K562 (cell line): ENCODE results near the gene C1QTNF8. TPM values are rescaled to one million over a fixed set of nuclear protein-coding genes. Genes with fewer than 3 reads are reported as not detected.

ENCODE experiments used
- ATAC-seq: fragments of 200-7000 bp; cut with Tn5 transposase; 3 replicates; pipeline ENCODE4 v1.9.1; 2020; ENCODE audit warnings: moderate library complexity
- BruUV-seq: library from RNA; stranded (reverse); fragments of 400-500 nt; replicated peaks from 2 replicates; lab custom pipeline; 2021; lab: Mats Ljungman, UMichigan
- CTCF ChIA-PET: fragments of 300-600 bp; formaldehyde crosslinking; extraction: SDS; loops from one replicate; lab custom pipeline; 2021; ENCODE audit warnings: low intra/inter-chr PET ratio; lab: Yijun Ruan, JAX
- POLR2A ChIA-PET: fragments of 300-600, 350-650 bp; sonication (Branson Sonifier 250); formaldehyde crosslinking; extraction: SDS; loops from one replicate; lab custom pipeline; 2021; ENCODE audit warnings: antibody characterized with exemption, inconsistent platforms; lab: Yijun Ruan, JAX
- DNase-seq, 4 experiments: peaks; one replicate each; pipeline versions ENCODE4 v3.0.0 to v3.0.0-alpha.2; 2011 to 2018; ENCODE audit warnings: low spot score in 3 of 4, mixed read lengths in 3 of 4; ENCODE audit errors: extremely low read depth in 1 of 4
- FAIRE-seq: peaks from 2 replicates; lab custom pipeline; 2011; peaks lifted over from hg19 to GRCh38; lab: Jason Lieb, UNC
- H2AFZ ChIP-seq: 2 replicates; pipeline ENCODE4 v1.6.0; 2011; ENCODE audit warnings: low read depth, low read length, control low read depth, inconsistent platforms
- H3K27ac ChIP-seq: fragments of 200-600 bp; 3 replicates; pipeline ENCODE4 v1.8.0; 2011; ENCODE audit warnings: low read depth, mild to moderate bottlenecking, control low read depth, inconsistent platforms, low read length, moderate library complexity, mixed read lengths; ENCODE audit errors: extremely low read depth
- H3K27me3 ChIP-seq, 2 experiments: fragments of 300-600 bp in 1 of 2; 2 replicates in 1 of 2; 3 replicates in 1 of 2; pipeline versions ENCODE4 v1.6.0 to v1.8.0; 2011; ENCODE audit warnings: inconsistent platforms in 2 of 2, low read length in 2 of 2, mild to moderate bottlenecking in 1 of 2, mixed read lengths in 1 of 2, moderate library complexity in 1 of 2; ENCODE audit not compliant: control insufficient read depth in 2 of 2, insufficient read depth in 2 of 2
- H3K36me3 ChIP-seq: fragments of 300-600 bp; 3 replicates; pipeline ENCODE4 v1.8.0; 2011; ENCODE audit warnings: mild to moderate bottlenecking, low read length, inconsistent platforms; ENCODE audit not compliant: control insufficient read depth, insufficient read depth
- H3K4me1 ChIP-seq, 2 experiments: fragments of 200-600 bp in 1 of 2; replicated peaks in 1 of 2; 2 replicates in 1 of 2; 3 replicates in 1 of 2; pipeline versions ENCODE4 v1.5.1 to v1.8.0; 2011; ENCODE audit warnings: inconsistent platforms in 2 of 2, low read length in 2 of 2, mild to moderate bottlenecking in 1 of 2, mixed read lengths in 1 of 2, moderate library complexity in 1 of 2; ENCODE audit not compliant: control insufficient read depth in 2 of 2, insufficient read depth in 2 of 2
- H3K4me2 ChIP-seq: 2 replicates; pipeline ENCODE4 v1.6.1; 2011; ENCODE audit warnings: low read length, control low read depth, inconsistent platforms, mixed read lengths; ENCODE audit not compliant: insufficient read depth
- H3K4me3 ChIP-seq: fragments of 200-600 bp; sonication (generic), shearing (Covaris generic); 2 replicates; pipeline ENCODE4 v1.5.1; 2016; ENCODE audit warnings: control low read depth, inconsistent platforms
- H3K79me2 ChIP-seq: fragments of 200-600 bp; 3 replicates; pipeline ENCODE4 v1.8.0; 2011; ENCODE audit warnings: low read length, inconsistent platforms; ENCODE audit not compliant: control insufficient read depth, insufficient read depth
- H3K9ac ChIP-seq, 2 experiments: 2 replicates each; pipeline versions ENCODE4 v1.6.0 to v1.6.1; 2011; ENCODE audit warnings: low read depth in 2 of 2, low read length in 2 of 2, control low read depth in 1 of 2, inconsistent platforms in 1 of 2, mild to moderate bottlenecking in 1 of 2, mixed read lengths in 1 of 2; ENCODE audit not compliant: insufficient read depth in 1 of 2
- H3K9me1 ChIP-seq: one replicate; pipeline ENCODE4 v1.6.0; 2011; ENCODE audit warnings: inconsistent platforms, mild to moderate bottlenecking, low read length, moderate library complexity; ENCODE audit not compliant: control insufficient read depth, insufficient read depth
- H3K9me3 ChIP-seq: replicated peaks from 2 replicates; pipeline ENCODE4 v1.5.1; 2011; ENCODE audit warnings: low read depth, low read length, inconsistent platforms; ENCODE audit not compliant: control insufficient read depth, insufficient read depth
- H4K20me1 ChIP-seq: replicated peaks from 2 replicates; pipeline ENCODE4 v1.6.1; 2011; ENCODE audit warnings: low read length, inconsistent platforms, mixed read lengths; ENCODE audit not compliant: control insufficient read depth, insufficient read depth
- CREM ChIP-seq: IDR thresholded peaks from 2 replicates; pipeline ENCODE4 v1.6.1; 2014; ENCODE audit warnings: antibody characterized with exemption, low read depth
- EGR1 ChIP-seq: fragments of 450-650 bp; conservative IDR thresholded peaks from 2 replicates; pipeline ENCODE4 v1.6.1; 2017; ENCODE audit warnings: mild to moderate bottlenecking
- EWSR1 ChIP-seq: fragments of 450-650 bp; IDR thresholded peaks from 2 replicates; pipeline ENCODE4 v1.6.1; 2018; ENCODE audit warnings: borderline replicate concordance, mild to moderate bottlenecking, low read depth, moderate library complexity; ENCODE audit not compliant: partially characterized antibody
- HMGN3 ChIP-seq: IDR thresholded peaks from 2 replicates; pipeline ENCODE4 v1.6.1; 2011; ENCODE audit warnings: borderline replicate concordance, low read depth, mild to moderate bottlenecking, mixed read lengths, low read length; ENCODE audit not compliant: insufficient read length; ENCODE audit errors: extremely low read depth
- HNRNPH1 ChIP-seq: fragments of 200-400 bp; formaldehyde crosslinking; optimal IDR thresholded peaks from 2 replicates; pipeline ENCODE3; 2017; ENCODE audit warnings: low read depth, mild to moderate bottlenecking, low read length, moderate library complexity
- MAFG ChIP-seq: fragments of 450-650 bp; conservative IDR thresholded peaks from 2 replicates; pipeline ENCODE4 v1.6.1; 2016; ENCODE audit warnings: missing genetic modification characterization, missing compliant biosample characterization
- MTA2 ChIP-seq: fragments of 450-650 bp; IDR thresholded peaks from 2 replicates; pipeline ENCODE4 v1.6.1; 2016; ENCODE audit warnings: low read depth
- NFIC ChIP-seq: fragments of 450-650 bp; IDR thresholded peaks from 2 replicates; pipeline ENCODE4 v1.6.1; 2017; ENCODE audit warnings: mild to moderate bottlenecking, inconsistent platforms
- SMAD2 ChIP-seq: fragments of 150-350 bp; IDR thresholded peaks from 2 replicates; pipeline ENCODE4 v1.6.1; 2014; ENCODE audit warnings: low read depth, mild to moderate bottlenecking, low read length
- ZNF766 ChIP-seq: fragments of 200-800 bp; sonication (Bioruptor generic); conservative IDR thresholded peaks from 2 replicates; pipeline ENCODE4 v1.6.1; 2016; ENCODE audit warnings: missing genetic modification characterization, missing compliant biosample characterization
- WGBS: fragments of 100-300 bp; shearing (Covaris generic); methylation state at CpG from one replicate; pipeline ENCODE4 v1.1.6; 2016; ENCODE audit warnings: low coverage, mixed read lengths; ENCODE audit not compliant: insufficient coverage; ENCODE audit errors: missing lambda C conversion rate; 5-methylcytosine and 5-hydroxymethylcytosine counted together
- in situ Hi-C: fragments of 300-500 bp; cut with MboI; formaldehyde crosslinking; loops from 4 replicates; pipeline ENCODE4 v1.15.0; 2018; ENCODE audit warnings: inconsistent platforms, mixed read lengths
- intact Hi-C: fragments of 100-400 bp; cut with micrococcal nuclease; formaldehyde crosslinking; loops from 2 replicates; pipeline ENCODE4 v1.14.2; 2022
- polyA plus RNA-seq, 8 experiments: library from polyadenylated mRNA; depleted of rRNA in 4 of 8; stranded (reverse) in 5 of 8; unstranded in 3 of 8; fragments of >200 nt; fragmentation: Nextera tagmentation in 2 of 8; fragmentation: Illumina TruSeq in 1 of 8; extraction: Ambion mirVana in 2 of 8; extraction: Trizol in 1 of 8; gene quantifications; 2 replicates each; pipeline versions ENCODE4 v1.2.1 to v1.2.3, GENCODE V29; 2011 to 2014; ENCODE audit warnings: inconsistent platforms in 1 of 8, missing spikeins in 1 of 8
- total RNA-seq, 7 experiments: library from RNA; depleted of rRNA in 6 of 7; stranded (reverse); fragments of >200 nt in 6 of 7; fragmentation: Illumina TruSeq in 2 of 7; extraction: Trizol in 2 of 7; gene quantifications; 2 replicates each; pipeline versions ENCODE4 v1.2.1 to v1.2.3, GENCODE V29; 2011 to 2021; ENCODE audit warnings: low replicate concordance in 1 of 7
- TF ChIP-seq, protein P1 (sequence below): sonication (generic); formaldehyde crosslinking; IDR thresholded peaks from 2 replicates; pipeline ENCODE4 v1.8.0; 2023; ENCODE audit warnings: mild to moderate bottlenecking, missing genetic modification reagents
- TF ChIP-seq, protein P2 (sequence below): fragments of 250-450 bp; sonication (Bioruptor Pico); IDR thresholded peaks from 2 replicates; pipeline ENCODE4 v1.4.0; 2020; ENCODE audit warnings: mild to moderate bottlenecking, moderate library complexity

Gene C1QTNF8
- total and polyA plus RNA-seq, 9 of the 15 experiments (the other 6 are each of a cell fraction or from before 2014, with no cell fraction given): not detected

DNA sequence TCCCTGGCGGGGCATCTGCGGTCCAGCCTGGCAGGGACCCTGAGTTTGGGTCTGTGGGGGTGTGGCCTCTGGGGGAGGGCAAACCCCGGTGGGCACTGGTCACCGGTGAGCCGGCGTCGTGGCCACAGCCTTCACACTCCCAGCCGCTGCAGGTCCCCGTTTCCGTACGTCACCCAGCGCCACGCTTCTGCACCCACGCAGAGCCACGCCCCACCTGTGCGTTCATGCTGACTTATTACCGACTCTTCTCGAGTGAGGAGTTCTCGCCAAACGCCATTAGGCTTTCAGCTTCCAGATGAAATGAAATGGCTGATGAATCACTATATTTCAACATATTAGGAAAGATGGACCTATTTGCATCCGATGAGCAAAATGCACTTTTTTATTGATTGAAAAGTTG is 32.3 kb downstream of the C1QTNF8 start:
- CTCF ChIA-PET: no interaction called here
- H3K4me3 ChIP-seq: no peak overlapping the region
- in situ Hi-C loops: no loop called here
- no peak overlapping the region for H2AFZ ChIP-seq
- no peak overlapping the region for H3K9ac ChIP-seq
- 2% methylated on average over 16 of the region's 21 CpGs for WGBS
- H3K4me1 ChIP-seq: peaks cover 0 to 26% of the 10 kb centered on the region in 2 experiments; a peak in 2 of 5 replicates
- no peaks in the 10 kb centered on the region for H3K36me3 ChIP-seq
- no peaks in the 10 kb centered on the region for H3K9me3 ChIP-seq
- H3K79me2 ChIP-seq: no peaks in the 10 kb centered on the region
- H3K27ac ChIP-seq: no peak overlapping the region
- ATAC-seq: no peak
- no peaks in the 10 kb centered on the region for H3K9me1 ChIP-seq
- no peak for FAIRE-seq
- no peak for TF ChIP-seq EWSR1
- peak; percentile 53 for TF ChIP-seq EGR1
- POLR2A ChIA-PET: interaction anchor here (0.6 kb wide), 1 partner anchor 1092 kb away, joined by 3 read pairs; the partner anchor contains the start of gene TRAF7
- peaks cover 22 to 66% of the 10 kb centered on the region in 2 experiments for H3K27me3 ChIP-seq
- H3K4me2 ChIP-seq: no peak overlapping the region
- intact Hi-C loops: no loop called here
- DNase-seq: peak in 2 of 4 experiments; percentile 30 to 36
- BruUV-seq: no TSS peak
- H4K20me1 ChIP-seq: 0 out of 2 replicates have a peak, but pooled peaks cover 7% of the 10 kb centered on the region

DNA sequence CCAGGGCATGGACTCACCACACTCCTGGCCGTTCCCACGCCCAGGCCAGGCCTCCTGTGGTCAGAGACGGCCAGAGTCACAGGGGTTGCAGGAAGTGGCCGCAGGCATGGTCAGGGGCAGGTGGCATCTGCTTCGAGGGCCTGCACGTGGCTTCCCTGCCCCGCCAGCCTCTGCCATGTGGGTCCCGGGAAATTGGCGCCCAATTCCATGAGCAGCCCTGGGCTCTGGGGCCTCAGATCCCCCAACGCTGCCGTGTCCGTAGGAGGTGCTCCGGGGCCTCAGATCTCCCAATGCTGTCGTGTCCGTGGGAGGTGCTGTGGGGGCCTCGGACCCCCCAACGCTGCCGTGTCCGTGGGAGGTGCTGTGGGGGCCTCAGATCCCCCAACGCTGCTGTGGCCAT is 33.1 kb downstream of the C1QTNF8 start:
- DNase-seq: no peak
- H3K4me1 ChIP-seq: peaks cover 0 to 21% of the 10 kb centered on the region in 2 experiments; a peak in 2 of 5 replicates
- H3K9me3 ChIP-seq: no peaks in the 10 kb centered on the region
- FAIRE-seq: no peak
- no peak overlapping the region for H3K4me2 ChIP-seq
- in situ Hi-C loops: no loop called here
- H3K27ac ChIP-seq: no peak overlapping the region
- H3K9ac ChIP-seq: no peak overlapping the region
- H2AFZ ChIP-seq: no peak overlapping the region
- CTCF ChIA-PET: no interaction called here
- ATAC-seq: no peak
- no peaks in the 10 kb centered on the region for H3K36me3 ChIP-seq
- WGBS: 2% methylated on average over 19 of the region's 20 CpGs
- intact Hi-C loops: no loop called here
- peaks cover 22 to 66% of the 10 kb centered on the region in 2 experiments for H3K27me3 ChIP-seq
- no peaks in the 10 kb centered on the region for H3K79me2 ChIP-seq
- 0 out of 2 replicates have a peak, but pooled peaks cover 7% of the 10 kb centered on the region for H4K20me1 ChIP-seq
- POLR2A ChIA-PET: interaction anchor here (0.7 kb wide), 1 partner anchor 31 kb away, joined by 3 read pairs; no protein-coding TSS in a partner anchor
- H3K9me1 ChIP-seq: no peaks in the 10 kb centered on the region
- no peak overlapping the region for H3K4me3 ChIP-seq
- BruUV-seq: no TSS peak
- TF ChIP-seq SMAD2 (no peak), ZNF766 (CRISPR knock-in tag) (no peak), HMGN3 (no peak), CREM (no peak), NFIC (no peak), MTA2 (no peak), HNRNPH1 (no peak), MAFG (tag) (no peak)
- TF ChIP-seq, protein P1, sequence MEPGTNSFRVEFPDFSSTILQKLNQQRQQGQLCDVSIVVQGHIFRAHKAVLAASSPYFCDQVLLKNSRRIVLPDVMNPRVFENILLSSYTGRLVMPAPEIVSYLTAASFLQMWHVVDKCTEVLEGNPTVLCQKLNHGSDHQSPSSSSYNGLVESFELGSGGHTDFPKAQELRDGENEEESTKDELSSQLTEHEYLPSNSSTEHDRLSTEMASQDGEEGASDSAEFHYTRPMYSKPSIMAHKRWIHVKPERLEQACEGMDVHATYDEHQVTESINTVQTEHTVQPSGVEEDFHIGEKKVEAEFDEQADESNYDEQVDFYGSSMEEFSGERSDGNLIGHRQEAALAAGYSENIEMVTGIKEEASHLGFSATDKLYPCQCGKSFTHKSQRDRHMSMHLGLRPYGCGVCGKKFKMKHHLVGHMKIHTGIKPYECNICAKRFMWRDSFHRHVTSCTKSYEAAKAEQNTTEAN: no peak
- TF ChIP-seq, protein P2, sequence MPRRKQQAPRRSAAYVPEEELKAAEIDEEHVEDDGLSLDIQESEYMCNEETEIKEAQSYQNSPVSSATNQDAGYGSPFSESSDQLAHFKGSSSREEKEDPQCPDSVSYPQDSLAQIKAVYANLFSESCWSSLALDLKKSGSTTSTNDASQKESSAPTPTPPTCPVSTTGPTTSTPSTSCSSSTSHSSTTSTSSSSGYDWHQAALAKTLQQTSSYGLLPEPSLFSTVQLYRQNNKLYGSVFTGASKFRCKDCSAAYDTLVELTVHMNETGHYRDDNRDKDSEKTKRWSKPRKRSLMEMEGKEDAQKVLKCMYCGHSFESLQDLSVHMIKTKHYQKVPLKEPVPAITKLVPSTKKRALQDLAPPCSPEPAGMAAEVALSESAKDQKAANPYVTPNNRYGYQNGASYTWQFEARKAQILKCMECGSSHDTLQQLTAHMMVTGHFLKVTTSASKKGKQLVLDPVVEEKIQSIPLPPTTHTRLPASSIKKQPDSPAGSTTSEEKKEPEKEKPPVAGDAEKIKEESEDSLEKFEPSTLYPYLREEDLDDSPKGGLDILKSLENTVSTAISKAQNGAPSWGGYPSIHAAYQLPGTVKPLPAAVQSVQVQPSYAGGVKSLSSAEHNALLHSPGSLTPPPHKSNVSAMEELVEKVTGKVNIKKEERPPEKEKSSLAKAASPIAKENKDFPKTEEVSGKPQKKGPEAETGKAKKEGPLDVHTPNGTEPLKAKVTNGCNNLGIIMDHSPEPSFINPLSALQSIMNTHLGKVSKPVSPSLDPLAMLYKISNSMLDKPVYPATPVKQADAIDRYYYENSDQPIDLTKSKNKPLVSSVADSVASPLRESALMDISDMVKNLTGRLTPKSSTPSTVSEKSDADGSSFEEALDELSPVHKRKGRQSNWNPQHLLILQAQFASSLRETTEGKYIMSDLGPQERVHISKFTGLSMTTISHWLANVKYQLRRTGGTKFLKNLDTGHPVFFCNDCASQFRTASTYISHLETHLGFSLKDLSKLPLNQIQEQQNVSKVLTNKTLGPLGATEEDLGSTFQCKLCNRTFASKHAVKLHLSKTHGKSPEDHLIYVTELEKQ (CRISPR knock-in tag): no peak
